Measurements from ENCODE around the gene GGTLC2.

GRCh38 chr22:22603470-22603947 is 40.9 kb upstream of the GGTLC2 start:
- no peak for TF ChIP-seq CTCF (conservative IDR thresholded peaks at IDR 0.05; ENCODE audit: low read depth, low read length)
- no peak for TF ChIP-seq EZH2 (IDR thresholded peaks at IDR 0.05; ENCODE audit: low read length, unreplicated experiment)
